NOMO-1 (cell line): ENCODE results near the gene TPCN1.

Source experiments
- DNase-seq, 2 experiments: peaks; one replicate each; lab custom pipeline; 2025; ENCODE audit not compliant: unreplicated experiment in 2 of 2; lab: John Stamatoyannopoulos, UW

The TPCN1 gene

GRCh38 chr12:113278633-113279032 is 57.4 kb downstream of the TPCN1 start:
- no peak for DNase-seq

GRCh38 chr12:113284751-113285150 is 63.5 kb downstream of the TPCN1 start:
- DNase-seq = no peak

DNA sequence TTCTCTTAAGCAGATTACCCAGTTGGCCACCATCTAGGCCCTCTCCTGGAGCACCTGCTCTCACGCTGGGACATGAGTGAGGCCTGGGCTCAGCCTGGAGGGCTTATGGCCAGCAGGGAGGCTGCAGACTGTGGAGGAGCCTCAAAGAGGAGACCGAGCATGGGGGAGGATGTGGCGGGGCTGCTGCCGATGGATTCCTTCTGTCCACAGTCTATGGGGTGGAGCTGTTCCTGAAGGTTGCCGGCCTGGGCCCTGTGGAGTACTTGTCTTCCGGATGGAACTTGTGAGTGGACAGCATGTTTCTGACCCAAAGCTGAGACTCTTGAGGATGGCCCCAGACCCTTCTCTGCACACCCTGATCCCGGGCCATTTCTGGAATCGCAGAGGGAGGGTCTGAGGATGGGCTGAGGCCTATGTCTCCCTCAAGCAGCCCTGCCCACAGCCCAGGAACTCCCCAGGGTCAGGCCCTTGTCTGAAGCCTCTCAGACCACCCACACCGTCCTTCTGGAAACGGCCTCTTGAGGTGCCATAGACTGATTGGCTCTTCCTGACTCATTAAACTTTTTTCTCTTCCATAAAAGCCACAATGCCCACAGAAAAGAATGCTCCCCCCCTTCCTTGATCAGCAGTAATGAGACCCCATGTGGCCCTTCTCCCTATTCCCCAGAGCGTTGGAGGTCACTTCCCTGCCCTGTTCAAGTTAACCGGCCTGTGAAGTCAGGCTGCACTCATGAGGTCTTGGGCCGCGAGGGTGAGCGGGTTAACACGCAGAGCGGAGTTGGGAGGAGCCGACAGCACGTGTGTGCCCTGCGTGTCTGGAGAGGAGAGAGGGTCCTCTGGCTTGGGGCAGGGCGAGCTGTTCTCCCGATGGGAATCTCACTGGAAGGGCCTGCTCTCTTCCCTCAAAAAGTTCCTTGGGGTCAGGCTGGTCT is 64.7 kb downstream of the TPCN1 start:
- no peak for DNase-seq

DNA sequence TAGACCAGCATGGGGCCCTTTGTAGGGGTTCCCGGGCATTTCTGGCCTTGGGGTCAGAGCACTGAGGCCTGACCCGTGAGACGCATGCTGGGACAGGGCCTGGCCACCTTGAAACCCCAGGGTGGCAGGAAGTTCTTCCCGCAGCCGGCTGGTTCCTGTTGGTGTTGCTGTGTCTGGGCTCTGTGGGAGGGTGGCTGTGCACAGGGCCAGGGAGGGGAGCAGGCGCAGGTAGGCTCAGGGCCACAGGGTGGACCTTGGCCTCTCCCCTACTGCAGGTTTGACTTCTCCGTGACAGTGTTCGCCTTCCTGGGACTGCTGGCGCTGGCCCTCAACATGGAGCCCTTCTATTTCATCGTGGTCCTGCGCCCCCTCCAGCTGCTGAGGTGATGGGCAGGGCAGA is 65.4 kb downstream of the TPCN1 start:
- no peak for DNase-seq

GRCh38 chr12:113287146-113287898 is 66.1 kb downstream of the TPCN1 start:
- no peak for DNase-seq

GRCh38 chr12:113287899-113288282 is 66.6 kb downstream of the TPCN1 start:
- DNase-seq = no peak

GRCh38 chr12:113289361-113289760 is 68.1 kb downstream of the TPCN1 start:
- DNase-seq = no peak

GRCh38 chr12:113290506-113290905 is 69.2 kb downstream of the TPCN1 start:
- DNase-seq = no peak

GRCh38 chr12:113291586-113291985 is 70.3 kb downstream of the TPCN1 start:
- DNase-seq = no peak

DNA sequence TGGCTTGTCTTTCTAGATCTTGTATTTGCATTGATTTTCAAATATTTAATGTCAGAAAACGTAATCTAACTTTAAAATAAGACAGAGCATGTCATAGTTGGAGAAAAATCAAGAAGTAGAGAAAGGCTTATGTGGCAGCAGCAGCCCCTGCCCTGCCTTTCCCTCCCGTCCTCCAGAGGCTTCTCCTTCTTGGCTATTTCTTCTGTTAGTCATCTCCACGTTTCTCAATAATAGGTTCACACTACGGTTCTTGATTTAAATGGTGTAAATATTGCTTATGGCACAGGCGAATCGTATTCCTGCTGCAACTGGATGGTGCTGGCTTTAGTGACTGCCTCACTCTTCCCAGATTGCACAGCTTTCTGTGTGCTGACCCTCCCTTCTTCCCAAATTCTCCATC is 70.8 kb downstream of the TPCN1 start:
- DNase-seq = no peak

- no peak for DNase-seq
These were observed 71.3 kb downstream of the TPCN1 start for GRCh38 chr12:113292547-113292946.

DNA sequence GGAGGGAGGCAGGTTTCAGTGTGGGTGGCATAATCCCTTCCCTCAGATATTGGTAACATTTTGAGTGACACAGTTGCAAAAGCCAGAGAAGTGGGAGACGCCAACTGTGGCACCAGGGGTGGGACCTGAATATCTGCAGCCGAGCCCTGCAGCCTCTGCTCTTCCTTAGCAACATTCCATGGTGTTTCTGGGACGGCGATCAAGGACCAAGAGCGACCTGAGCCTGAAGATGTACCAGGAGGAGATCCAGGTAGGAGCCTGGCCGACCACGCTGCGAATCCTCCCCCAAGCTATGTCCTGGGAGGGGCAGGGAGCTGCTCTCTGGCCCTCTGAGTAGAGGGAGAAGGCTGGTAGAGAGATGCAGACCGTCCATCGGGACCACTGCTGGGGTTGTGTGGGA is 71.8 kb downstream of the TPCN1 start:
- no peak for DNase-seq

- no peak for DNase-seq
These were observed 74.8 kb downstream of the TPCN1 start for GRCh38 chr12:113295886-113296556.

DNA sequence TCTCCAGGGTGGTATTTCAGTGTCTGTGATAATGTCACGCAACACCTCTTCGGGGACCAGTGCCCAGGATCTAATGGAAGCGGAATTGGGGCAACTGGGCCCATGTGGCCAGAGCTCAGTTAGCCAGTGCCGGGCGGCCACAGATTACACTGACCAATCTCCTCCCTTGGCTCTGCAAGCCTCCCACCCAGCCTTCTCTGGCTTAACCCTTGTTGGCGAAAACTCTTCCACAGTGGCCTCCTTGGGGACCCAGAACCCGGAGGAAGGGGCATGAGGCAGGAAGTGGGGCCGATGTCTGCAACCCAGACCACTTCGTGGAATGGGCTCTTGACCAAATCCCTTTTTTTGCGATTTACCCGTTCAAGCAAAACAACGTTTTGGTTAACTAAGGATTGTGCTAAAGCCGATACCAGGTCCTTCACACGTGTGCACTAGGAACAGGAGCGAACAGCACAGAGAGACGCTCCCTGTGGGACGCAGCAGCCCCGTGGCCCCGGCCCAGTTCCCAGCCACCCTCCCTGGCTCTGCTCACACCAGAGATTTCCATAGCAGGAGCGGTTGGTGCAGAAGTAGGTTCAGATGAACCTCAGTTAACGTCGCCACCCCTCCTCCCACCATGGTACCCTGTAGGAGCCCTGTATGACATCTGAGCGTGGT is 75.4 kb downstream of the TPCN1 start:
- DNase-seq = no peak

DNA sequence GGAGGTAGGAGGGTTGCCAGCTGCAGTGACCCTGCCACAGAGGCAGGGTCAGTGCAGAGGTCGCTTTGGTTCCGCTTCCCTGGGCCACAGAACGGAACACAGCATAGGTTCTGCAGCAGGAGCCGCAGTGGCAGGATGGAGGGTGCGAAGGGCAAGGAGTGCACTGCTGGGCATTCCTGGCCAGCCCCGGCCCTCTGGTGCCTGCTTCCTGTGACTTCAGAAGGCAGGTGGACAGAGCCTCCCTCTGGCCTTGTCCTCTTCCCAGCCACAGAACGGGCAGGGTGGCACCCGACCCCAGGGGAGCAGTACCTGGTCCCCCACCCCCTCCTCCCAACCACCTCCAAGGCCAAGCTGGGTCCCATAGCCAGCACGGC is 75.9 kb downstream of the TPCN1 start:
- DNase-seq = no peak

DNA sequence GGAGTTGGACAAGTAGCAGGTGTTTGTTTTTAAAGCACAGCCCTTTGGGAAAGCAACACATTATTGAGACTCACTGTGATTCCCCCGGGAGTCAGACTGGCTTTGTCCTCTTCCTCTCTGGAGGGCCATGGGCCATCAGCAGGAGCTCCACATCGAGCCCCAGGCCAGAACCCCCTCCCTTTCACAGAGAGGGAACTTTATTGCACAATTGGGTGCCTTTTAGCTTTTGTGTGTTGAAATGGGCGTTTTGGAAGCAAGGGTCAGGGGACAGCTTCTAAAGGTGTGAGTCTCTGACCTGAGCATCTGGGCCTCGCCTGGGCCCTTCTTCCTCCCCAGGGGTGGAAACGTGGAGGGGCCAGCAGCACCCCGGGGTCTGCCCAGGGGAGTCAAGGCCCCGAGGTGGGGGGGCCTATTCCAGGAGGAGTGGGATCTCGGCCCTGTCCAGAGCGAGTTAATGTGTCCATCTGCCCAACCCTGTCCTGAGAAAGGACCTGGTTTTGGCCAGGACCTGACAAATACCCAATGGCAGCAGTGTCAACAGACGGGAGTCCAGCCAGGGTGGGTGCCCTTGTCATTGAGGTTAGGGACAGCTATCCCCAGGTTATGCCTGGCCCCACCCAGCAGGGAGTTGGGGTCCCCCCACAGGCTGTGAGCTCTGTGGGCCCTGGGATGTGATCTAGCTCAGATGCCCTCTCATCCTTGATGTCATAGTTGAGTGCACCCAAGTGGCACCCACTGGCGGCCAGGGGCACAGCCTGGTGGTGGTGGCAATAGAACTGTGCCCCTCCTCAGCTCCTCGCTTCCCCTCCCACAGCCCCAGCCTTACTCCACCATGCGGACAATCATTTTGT is 76.6 kb downstream of the TPCN1 start:
- no peak for DNase-seq

- no peak for DNase-seq
These were observed 77.2 kb downstream of the TPCN1 start for GRCh38 chr12:113298472-113298817.

DNA sequence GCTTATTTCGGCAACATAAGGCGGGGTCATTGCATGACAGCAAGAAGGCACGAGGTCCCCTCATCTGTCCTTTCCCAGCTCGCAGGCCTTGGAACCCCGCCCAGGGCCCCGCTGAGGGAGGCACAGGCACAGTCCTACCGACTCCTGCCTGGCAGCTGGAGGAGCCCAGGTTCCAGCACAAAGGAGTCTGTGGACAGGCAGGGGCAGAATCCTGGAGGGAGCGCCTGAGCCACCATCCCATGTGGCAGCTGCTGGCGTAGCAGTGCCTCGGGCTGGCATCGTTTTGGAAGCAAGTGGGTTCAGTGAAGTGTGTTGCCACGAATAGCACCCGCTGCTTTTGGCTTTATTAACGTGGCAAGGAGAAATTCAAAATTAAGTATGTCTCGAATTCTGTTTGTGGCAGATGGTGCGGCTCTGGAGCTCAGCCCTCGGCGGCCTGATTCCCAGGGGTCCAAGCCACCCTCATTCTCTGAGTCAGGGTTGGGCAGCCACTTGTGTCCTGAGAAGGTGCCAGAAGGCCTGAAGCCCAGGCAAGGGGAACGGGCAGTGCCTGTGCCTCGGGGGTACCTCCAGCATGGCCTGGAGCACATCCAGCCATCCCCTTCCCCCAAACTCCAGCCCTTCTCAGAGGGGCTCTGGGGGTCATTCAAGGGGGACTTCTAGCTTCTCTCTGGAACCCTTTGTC is 77.7 kb downstream of the TPCN1 start:
- no peak for DNase-seq

DNA sequence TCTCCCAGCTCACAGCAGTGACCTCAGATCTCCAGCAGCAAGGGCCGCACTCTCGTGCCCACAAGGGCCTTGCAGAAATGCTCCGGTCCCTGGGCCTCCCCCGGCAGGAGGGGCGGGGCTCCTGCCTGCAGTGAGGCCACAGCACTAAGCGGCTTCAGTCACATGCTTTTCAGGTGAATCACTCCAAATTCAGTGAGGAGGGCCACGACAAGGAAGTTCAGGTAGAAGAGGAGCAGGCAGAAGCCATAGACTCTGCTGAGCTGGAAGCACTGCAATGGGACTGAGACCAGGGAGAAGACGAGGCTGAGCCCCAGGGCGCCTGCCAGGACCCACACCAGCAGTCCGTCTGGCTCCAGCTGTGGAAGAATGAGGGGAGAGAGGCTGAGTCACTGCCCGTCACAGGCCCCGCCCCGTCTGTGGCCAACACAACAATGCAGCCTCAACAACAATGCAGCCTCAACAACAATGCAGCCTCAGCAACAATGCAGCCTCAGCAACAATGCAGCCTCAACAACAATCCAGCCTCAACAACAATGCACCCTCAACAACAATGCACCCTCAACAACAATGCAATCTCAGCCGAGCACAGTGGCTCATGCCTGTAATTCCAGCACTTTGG is 78.5 kb downstream of the TPCN1 start:
- no peak for DNase-seq
